Measurements from ENCODE around the gene EXOC6. TPM values are rescaled to one million over a fixed set of nuclear protein-coding genes. Genes with fewer than 3 reads are reported as not detected.

Gene EXOC6
- polyA plus RNA-seq, 4 donors: 16.8 to 21.6 (median 20.8) TPM

- no peak for DNase-seq (ENCODE audit: low read depth in 4 of 4, low spot score in 3 of 4)
These were observed 226.5 kb downstream of the EXOC6 start for GRCh38 chr10:93074597-93075368.

- no peak for DNase-seq (ENCODE audit: low read depth in 4 of 4, low spot score in 3 of 4)
These were observed 227.3 kb downstream of the EXOC6 start for GRCh38 chr10:93075369-93076221.

GRCh38 chr10:93076871-93077270 is 228.6 kb downstream of the EXOC6 start:
- DNase-seq (ENCODE audit: low read depth in 4 of 4, low spot score in 3 of 4): no peak

- DNase-seq (ENCODE audit: low read depth in 4 of 4, low spot score in 3 of 4): no peak
These were observed 229.6 kb downstream of the EXOC6 start for GRCh38 chr10:93077860-93078337.

GRCh38 chr10:93079663-93080349 is 231.5 kb downstream of the EXOC6 start:
- DNase-seq (ENCODE audit: low read depth in 4 of 4, low spot score in 3 of 4): no peak

- DNase-seq (ENCODE audit: low read depth in 4 of 4, low spot score in 3 of 4): no peak
These were observed 232.2 kb downstream of the EXOC6 start for GRCh38 chr10:93080350-93081046.

- no peak for DNase-seq (ENCODE audit: low read depth in 4 of 4, low spot score in 3 of 4)
These were observed 233.0 kb downstream of the EXOC6 start for GRCh38 chr10:93081318-93081717.

GRCh38 chr10:93081834-93082233 is 233.5 kb downstream of the EXOC6 start:
- no peak for DNase-seq (ENCODE audit: low read depth in 4 of 4, low spot score in 3 of 4)

GRCh38 chr10:93083743-93084539 is 235.6 kb downstream of the EXOC6 start:
- DNase-seq (ENCODE audit: low read depth in 4 of 4, low spot score in 3 of 4): no peak

- DNase-seq (ENCODE audit: low read depth in 4 of 4, low spot score in 3 of 4): no peak
These were observed 237.0 kb downstream of the EXOC6 start for GRCh38 chr10:93085272-93085859.

- no peak for DNase-seq (ENCODE audit: low read depth in 4 of 4, low spot score in 3 of 4)
These were observed 238.0 kb downstream of the EXOC6 start for GRCh38 chr10:93086289-93086688.

GRCh38 chr10:93087846-93088245 is 239.5 kb downstream of the EXOC6 start:
- DNase-seq (ENCODE audit: low read depth in 4 of 4, low spot score in 3 of 4): no peak

- DNase-seq (ENCODE audit: low read depth in 4 of 4, low spot score in 3 of 4): no peak
These were observed 240.1 kb downstream of the EXOC6 start for GRCh38 chr10:93088466-93088865.

GRCh38 chr10:93090619-93091018 is 242.3 kb downstream of the EXOC6 start:
- no peak for DNase-seq (ENCODE audit: low read depth in 4 of 4, low spot score in 3 of 4)

GRCh38 chr10:93091960-93092359 is 243.6 kb downstream of the EXOC6 start:
- DNase-seq (ENCODE audit: low read depth in 4 of 4, low spot score in 3 of 4): no peak

- no peak for DNase-seq (ENCODE audit: low read depth in 4 of 4, low spot score in 3 of 4)
These were observed 246.9 kb downstream of the EXOC6 start for GRCh38 chr10:93095225-93095624.

GRCh38 chr10:93096901-93097300 is 248.6 kb downstream of the EXOC6 start:
- DNase-seq (ENCODE audit: low read depth in 4 of 4, low spot score in 3 of 4): no peak

- no peak for DNase-seq (ENCODE audit: low read depth in 4 of 4, low spot score in 3 of 4)
These were observed 249.1 kb downstream of the EXOC6 start for GRCh38 chr10:93097386-93097785.

GRCh38 chr10:93098816-93099215 is 250.5 kb downstream of the EXOC6 start:
- no peak for DNase-seq (ENCODE audit: low read depth in 4 of 4, low spot score in 3 of 4)
